ENCODE measurements around the gene TMEM50B.
A peak's percentile ranks its signal among the peaks of the same experiment; 100 is the strongest.

The TMEM50B gene

GRCh38 chr21:33495743-33496142 lies 16.0 kb upstream of the TMEM50B start:
- H3K4me3 ChIP-seq (ENCODE audit: extremely low read depth, insufficient read depth, low read length, poor library complexity, severe bottlenecking) = no peak overlapping the region
- no peak overlapping the region for H3K27ac ChIP-seq (ENCODE audit: low read depth, low read length, severe bottlenecking)
- peaks cover 3% of the 10 kb centered on the region for H3K4me1 ChIP-seq (ENCODE audit: control insufficient read depth, insufficient read depth, low read length, poor library complexity, severe bottlenecking)
- no peaks in the 10 kb centered on the region for H3K9me3 ChIP-seq (ENCODE audit: control insufficient read depth, low read length)
- 83 to 84% methylated on average over 4 of the region's 4 CpGs for WGBS, 2 experiments (ENCODE audit: insufficient coverage in 2 of 2)
- H3K36me3 ChIP-seq (ENCODE audit: control insufficient read depth, insufficient read depth, low read length) = no peaks in the 10 kb centered on the region

- Histone ChIP-seq H3K4me3 (ENCODE audit: extremely low read depth, insufficient read depth, low read length, poor library complexity, severe bottlenecking) (no peak overlapping the region), H3K27ac (ENCODE audit: low read depth, low read length, severe bottlenecking) (no peak overlapping the region), H3K36me3 (ENCODE audit: control insufficient read depth, insufficient read depth, low read length) (no peaks in the 10 kb centered on the region), H3K4me1 (ENCODE audit: control insufficient read depth, insufficient read depth, low read length, poor library complexity, severe bottlenecking) (peaks cover 3% of the 10 kb centered on the region), H3K9me3 (ENCODE audit: control insufficient read depth, low read length) (no peaks in the 10 kb centered on the region)
- 87 to 100% methylated on average over 1 to 3 of the region's 3 CpGs for WGBS, 2 experiments (ENCODE audit: insufficient coverage in 2 of 2)
These were observed 14.0 kb upstream of the TMEM50B start for GRCh38 chr21:33493756-33494155.

DNA sequence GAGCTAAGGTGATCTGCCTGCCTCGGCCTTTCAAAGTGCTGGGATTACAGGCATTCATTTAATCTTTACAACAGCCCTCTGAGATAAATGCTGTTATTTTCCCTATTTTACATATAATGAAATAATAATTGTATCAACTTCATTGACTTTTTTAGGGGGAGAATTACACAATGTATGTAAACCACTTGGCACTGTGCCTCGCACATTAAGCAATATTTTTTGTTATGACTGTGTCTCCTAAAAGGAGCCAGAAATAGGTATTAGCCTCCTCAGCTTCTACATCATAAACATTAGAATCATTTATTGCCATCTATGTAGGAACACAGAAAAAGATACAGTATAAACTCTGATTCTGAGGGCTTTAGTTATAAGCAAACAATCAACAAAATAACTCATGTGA lies 12.8 kb upstream of the TMEM50B start:
- H3K9me3 ChIP-seq (ENCODE audit: control insufficient read depth, low read length) = no peaks in the 10 kb centered on the region
- H3K27ac ChIP-seq (ENCODE audit: low read depth, low read length, severe bottlenecking) = no peak overlapping the region
- H3K4me1 ChIP-seq (ENCODE audit: control insufficient read depth, insufficient read depth, low read length, poor library complexity, severe bottlenecking) = peaks cover 3% of the 10 kb centered on the region
- no peaks in the 10 kb centered on the region for H3K36me3 ChIP-seq (ENCODE audit: control insufficient read depth, insufficient read depth, low read length)
- WGBS, 2 experiments (ENCODE audit: insufficient coverage in 2 of 2) = 100% methylated on average over 1 of the region's 2 CpGs
- H3K4me3 ChIP-seq (ENCODE audit: extremely low read depth, insufficient read depth, low read length, poor library complexity, severe bottlenecking) = no peak overlapping the region

DNA sequence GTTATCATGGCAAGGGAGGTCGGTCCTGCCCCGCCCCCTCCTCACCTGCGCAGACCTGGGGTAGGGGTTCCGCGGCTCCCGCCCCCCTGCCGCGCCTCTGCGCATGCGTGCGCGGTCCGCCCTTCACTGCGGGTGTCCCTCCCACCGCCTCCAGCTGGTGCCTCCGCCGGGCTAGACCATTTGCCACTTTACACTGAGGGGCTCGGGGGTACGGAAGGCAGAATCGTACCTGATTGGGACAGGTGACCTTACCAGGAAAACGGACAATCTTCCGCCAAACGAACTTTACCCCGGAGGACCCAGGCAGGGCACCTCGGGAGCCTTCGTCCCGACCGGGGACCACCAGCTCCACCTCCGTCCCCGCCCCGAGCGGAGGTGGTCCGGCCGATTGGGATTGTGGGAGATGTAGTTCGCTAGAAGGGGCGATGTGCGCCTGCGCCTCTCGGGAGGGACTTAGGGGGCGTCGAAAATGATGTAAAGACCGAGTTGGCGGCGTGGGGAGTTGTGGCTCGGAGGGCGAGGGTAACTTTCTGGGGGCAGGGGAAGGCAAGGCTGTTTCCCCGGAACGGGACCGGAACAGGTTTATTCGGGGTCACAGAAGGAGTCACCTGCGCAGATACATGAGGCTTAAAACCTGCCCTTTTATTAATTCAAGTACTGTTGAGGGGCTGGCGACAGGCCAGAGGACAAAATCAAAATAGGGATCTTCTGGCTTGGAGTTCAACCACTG lies 11.8 kb upstream of the TMEM50B start, which contains the start of gene DNAJC28:
Gene DNAJC28, minus strand, starts transcription at position 344 of the 730 bp plus-strand sequence. CDS start 2,323 bp downstream, outside the sequence.
- no peaks in the 10 kb centered on the region for H3K36me3 ChIP-seq (ENCODE audit: control insufficient read depth, insufficient read depth, low read length)
- H3K9me3 ChIP-seq (ENCODE audit: control insufficient read depth, low read length) = no peaks in the 10 kb centered on the region
- H3K27ac ChIP-seq (ENCODE audit: low read depth, low read length, severe bottlenecking) = no peak within 1 kb of the TSS
- WGBS, 2 experiments (ENCODE audit: insufficient coverage in 2 of 2) = 2% methylated on average over 33 to 41 of the region's 52 CpGs
- peak within 1 kb of the TSS; percentile 63 for H3K4me3 ChIP-seq (ENCODE audit: extremely low read depth, insufficient read depth, low read length, poor library complexity, severe bottlenecking)
- peaks cover 3% of the 10 kb centered on the region for H3K4me1 ChIP-seq (ENCODE audit: control insufficient read depth, insufficient read depth, low read length, poor library complexity, severe bottlenecking)

DNA sequence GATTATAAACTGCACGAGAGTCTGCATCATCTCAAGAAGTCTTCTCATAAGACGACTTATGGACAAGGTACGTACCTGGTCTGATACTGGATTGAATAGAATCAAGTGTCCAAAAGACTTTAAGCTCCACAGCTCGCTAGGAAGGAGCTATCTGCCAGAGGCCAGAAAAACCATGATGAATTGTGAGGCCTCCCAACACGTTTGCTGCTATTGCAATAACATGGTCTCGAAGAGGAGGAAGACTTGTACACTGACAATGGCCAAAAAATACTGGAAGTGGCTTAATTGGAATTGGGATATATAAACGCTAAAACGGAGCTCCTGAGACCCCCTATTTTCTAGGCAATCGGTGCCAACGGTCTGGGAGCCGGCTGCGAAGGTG lies 11.2 kb upstream of the TMEM50B start:
- Histone ChIP-seq H3K27ac (ENCODE audit: low read depth, low read length, severe bottlenecking) (no peak overlapping the region), H3K9me3 (ENCODE audit: control insufficient read depth, low read length) (no peaks in the 10 kb centered on the region), H3K4me3 (ENCODE audit: extremely low read depth, insufficient read depth, low read length, poor library complexity, severe bottlenecking) (peak overlapping the region; percentile 63), H3K36me3 (ENCODE audit: control insufficient read depth, insufficient read depth, low read length) (no peaks in the 10 kb centered on the region), H3K4me1 (ENCODE audit: control insufficient read depth, insufficient read depth, low read length, poor library complexity, severe bottlenecking) (peaks cover 3% of the 10 kb centered on the region)
- 32 to 67% methylated on average over 6 to 12 of the region's 12 CpGs for WGBS, 2 experiments (ENCODE audit: insufficient coverage in 2 of 2)

- H3K9me3 ChIP-seq (ENCODE audit: control insufficient read depth, low read length) = no peaks in the 10 kb centered on the region
- no peak overlapping the region for H3K4me3 ChIP-seq (ENCODE audit: extremely low read depth, insufficient read depth, low read length, poor library complexity, severe bottlenecking)
- WGBS, 2 experiments (ENCODE audit: insufficient coverage in 2 of 2) = no CpG with 5 or more reads among the region's 4 CpGs
- peaks cover 3% of the 10 kb centered on the region for H3K4me1 ChIP-seq (ENCODE audit: control insufficient read depth, insufficient read depth, low read length, poor library complexity, severe bottlenecking)
- no peak overlapping the region for H3K27ac ChIP-seq (ENCODE audit: low read depth, low read length, severe bottlenecking)
- H3K36me3 ChIP-seq (ENCODE audit: control insufficient read depth, insufficient read depth, low read length) = no peaks in the 10 kb centered on the region
These were observed 9.2 kb upstream of the TMEM50B start for GRCh38 chr21:33488936-33489335.

- H3K27ac ChIP-seq (ENCODE audit: low read depth, low read length, severe bottlenecking) = no peak overlapping the region
- no peak overlapping the region for H3K4me3 ChIP-seq (ENCODE audit: extremely low read depth, insufficient read depth, low read length, poor library complexity, severe bottlenecking)
- H3K4me1 ChIP-seq (ENCODE audit: control insufficient read depth, insufficient read depth, low read length, poor library complexity, severe bottlenecking) = peaks cover 3% of the 10 kb centered on the region
- H3K36me3 ChIP-seq (ENCODE audit: control insufficient read depth, insufficient read depth, low read length) = no peaks in the 10 kb centered on the region
- no peaks in the 10 kb centered on the region for H3K9me3 ChIP-seq (ENCODE audit: control insufficient read depth, low read length)
- WGBS, 2 experiments (ENCODE audit: insufficient coverage in 2 of 2) = 92 to 100% methylated on average over 1 to 4 of the region's 5 CpGs
These were observed 8.2 kb upstream of the TMEM50B start for GRCh38 chr21:33487996-33488395.

GRCh38 chr21:33481314-33481943 lies 1.7 kb upstream of the TMEM50B start:
- H3K36me3 ChIP-seq (ENCODE audit: control insufficient read depth, insufficient read depth, low read length) = peaks cover 5% of the 10 kb centered on the region
- H3K27ac ChIP-seq (ENCODE audit: low read depth, low read length, severe bottlenecking) = no peak overlapping the region
- H3K4me1 ChIP-seq (ENCODE audit: control insufficient read depth, insufficient read depth, low read length, poor library complexity, severe bottlenecking) = peaks cover 20% of the 10 kb centered on the region
- H3K4me3 ChIP-seq (ENCODE audit: extremely low read depth, insufficient read depth, low read length, poor library complexity, severe bottlenecking) = no peak overlapping the region
- WGBS, 2 experiments (ENCODE audit: insufficient coverage in 2 of 2) = 89 to 92% methylated on average over 8 of the region's 9 CpGs
- no peaks in the 10 kb centered on the region for H3K9me3 ChIP-seq (ENCODE audit: control insufficient read depth, low read length)

DNA sequence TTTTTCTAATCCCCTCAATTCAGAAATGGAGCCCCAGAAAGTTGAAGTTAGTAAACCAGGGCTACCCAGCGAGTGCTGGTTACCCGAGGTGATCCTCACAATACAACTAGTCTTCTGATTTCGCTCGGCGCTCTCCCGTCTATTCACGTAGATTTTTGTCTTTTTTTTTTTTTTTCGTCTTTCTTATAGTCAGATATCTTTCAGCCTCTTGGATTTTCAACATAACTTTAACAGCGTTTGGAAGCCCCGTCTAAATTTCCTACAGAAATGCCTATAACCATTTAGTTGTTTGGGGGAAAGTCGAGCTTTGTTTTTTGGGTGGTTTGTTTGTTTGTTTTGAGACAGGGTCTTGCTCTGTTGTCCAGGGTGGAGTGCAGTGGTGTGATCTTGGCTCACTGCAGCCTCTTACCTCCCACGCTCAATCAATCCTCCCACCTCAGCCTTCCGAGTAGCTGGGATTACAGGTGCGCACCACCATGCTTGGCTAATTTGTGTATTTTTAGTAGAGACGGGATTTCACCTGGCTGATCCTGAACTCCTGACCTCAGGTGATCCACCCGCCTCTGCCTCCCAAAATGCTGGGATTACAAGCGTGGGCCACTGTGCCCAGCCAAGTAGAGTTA lies 818 bp upstream of the TMEM50B start:
- Histone ChIP-seq H3K4me1 (ENCODE audit: control insufficient read depth, insufficient read depth, low read length, poor library complexity, severe bottlenecking) (peaks cover 20% of the 10 kb centered on the region), H3K9me3 (ENCODE audit: control insufficient read depth, low read length) (no peaks in the 10 kb centered on the region), H3K36me3 (ENCODE audit: control insufficient read depth, insufficient read depth, low read length) (peaks cover 8% of the 10 kb centered on the region), H3K27ac (ENCODE audit: low read depth, low read length, severe bottlenecking) (peak overlapping the region; percentile 87), H3K4me3 (ENCODE audit: extremely low read depth, insufficient read depth, low read length, poor library complexity, severe bottlenecking) (peak overlapping the region; percentile 87)
- whole genome bisulfite sequencing, 2 experiments (ENCODE audit: insufficient coverage in 2 of 2) = 15 to 43% methylated on average over 8 to 10 of the region's 17 CpGs

GRCh38 chr21:33478935-33479678 lies 667 bp downstream of the TMEM50B start:
- H3K4me1 ChIP-seq (ENCODE audit: control insufficient read depth, insufficient read depth, low read length, poor library complexity, severe bottlenecking) = peaks cover 20% of the 10 kb centered on the region
- H3K27ac ChIP-seq (ENCODE audit: low read depth, low read length, severe bottlenecking) = peak overlapping the region; percentile 90
- H3K36me3 ChIP-seq (ENCODE audit: control insufficient read depth, insufficient read depth, low read length) = peaks cover 8% of the 10 kb centered on the region
- H3K9me3 ChIP-seq (ENCODE audit: control insufficient read depth, low read length) = no peaks in the 10 kb centered on the region
- peak overlapping the region; percentile 87 for H3K4me3 ChIP-seq (ENCODE audit: extremely low read depth, insufficient read depth, low read length, poor library complexity, severe bottlenecking)
- WGBS, 2 experiments (ENCODE audit: insufficient coverage in 2 of 2) = 0 to 1% methylated on average over 35 to 54 of the region's 68 CpGs
